GM12878 (cell line): ENCODE data around the gene EEFSEC. TPM values are rescaled to one million over a fixed set of nuclear protein-coding genes. Genes with fewer than 3 reads are reported as not detected.

Experiments
- ATAC-seq: fragments of 200-7000 bp; cut with Tn5 transposase; 3 replicates; pipeline ENCODE4 v1.9.1; 2020; ENCODE audit warnings: mild to moderate bottlenecking, moderate library complexity
- BruUV-seq: library from RNA; stranded (reverse); fragments of 400-500 nt; replicated peaks from 2 replicates; lab custom pipeline; 2021; lab: Mats Ljungman, UMichigan
- CTCF ChIA-PET: fragments of 300-600 bp; sonication (Branson Sonifier 250); formaldehyde crosslinking; extraction: SDS; loops from one replicate; lab custom pipeline; 2021; ENCODE audit warnings: inconsistent platforms; lab: Yijun Ruan, JAX
- POLR2A ChIA-PET: fragments of 350-600 bp; formaldehyde crosslinking; extraction: SDS; loops from one replicate; lab custom pipeline; 2021; ENCODE audit warnings: inconsistent platforms; lab: Charles Lee
- RAD21 ChIA-PET: fragments of 300-600 bp; sonication (Branson Sonifier 250); formaldehyde crosslinking; loops from one replicate; lab custom pipeline; 2023; ENCODE audit warnings: antibody characterized with exemption; ENCODE audit not compliant: unreplicated experiment; lab: Charles Lee
- SMC1A ChIA-PET: fragments of 300-600 bp; sonication (Branson Sonifier 250); formaldehyde crosslinking; loops from one replicate; lab custom pipeline; 2023; ENCODE audit not compliant: unreplicated experiment, uncharacterized antibody; lab: Charles Lee
- DNase-seq: peaks from one replicate; pipeline ENCODE4 v3.0.0-alpha.2; 2011; ENCODE audit warnings: low read depth, low spot score
- FAIRE-seq: peaks from 3 replicates; lab custom pipeline; 2011; peaks lifted over from hg19 to GRCh38; lab: Jason Lieb, UNC
- H2AFZ ChIP-seq: 2 replicates; pipeline ENCODE4 v1.6.0; 2011; ENCODE audit warnings: low read depth, low read length, control low read depth; ENCODE audit not compliant: control insufficient read depth
- H3K27ac ChIP-seq: 2 replicates; pipeline ENCODE4 v1.5.1; 2011; ENCODE audit warnings: control low read depth; ENCODE audit not compliant: control insufficient read depth, insufficient read depth
- H3K27me3 ChIP-seq, 2 experiments: replicated peaks in 1 of 2; 2 replicates each; pipeline versions ENCODE4 v1.6.0 to v1.6.1; 2011; ENCODE audit warnings: low read length in 1 of 2; ENCODE audit not compliant: control insufficient read depth in 2 of 2, insufficient read depth in 2 of 2
- H3K36me3 ChIP-seq, 2 experiments: 2 replicates each; pipeline ENCODE4 v1.5.1; 2011; ENCODE audit warnings: low read length in 1 of 2; ENCODE audit not compliant: control insufficient read depth in 2 of 2, insufficient read depth in 2 of 2
- H3K4me1 ChIP-seq: 2 replicates; pipeline ENCODE4 v1.6.1; 2011; ENCODE audit warnings: mild to moderate bottlenecking, low read length, moderate library complexity, mixed read lengths; ENCODE audit not compliant: control insufficient read depth, insufficient read depth
- H3K4me2 ChIP-seq: 2 replicates; pipeline ENCODE4 v1.6.0; 2011; ENCODE audit warnings: control low read depth; ENCODE audit not compliant: control insufficient read depth, insufficient read depth
- H3K4me3 ChIP-seq: fragments of 200-600 bp; sonication (generic); 2 replicates; pipeline ENCODE4 v1.5.1; 2016
- H3K79me2 ChIP-seq: 2 replicates; pipeline ENCODE4 v1.6.0; 2011; ENCODE audit warnings: low read length; ENCODE audit not compliant: control insufficient read depth, insufficient read depth
- H3K9ac ChIP-seq: 2 replicates; pipeline ENCODE4 v1.8.0; 2011; ENCODE audit warnings: low read length, control low read depth, mixed read lengths; ENCODE audit not compliant: control insufficient read depth, insufficient read depth
- H3K9me3 ChIP-seq: replicated peaks from 3 replicates; pipeline ENCODE4 v1.5.1; 2011; ENCODE audit warnings: mild to moderate bottlenecking, low read length; ENCODE audit not compliant: control insufficient read depth, insufficient read depth
- H4K20me1 ChIP-seq: 2 replicates; pipeline ENCODE4 v1.6.0; 2011; ENCODE audit not compliant: control insufficient read depth, insufficient read depth
- E2F8 ChIP-seq: fragments of 450-650 bp; IDR thresholded peaks from 2 replicates; pipeline ENCODE4 v1.6.1; 2018; ENCODE audit warnings: mild to moderate bottlenecking, low read depth, moderate library complexity; ENCODE audit not compliant: partially characterized antibody
- ELK1 ChIP-seq: IDR thresholded peaks from 2 replicates; pipeline ENCODE4 v1.6.1; 2012; ENCODE audit warnings: low read depth, low read length, improper control_type of control experiment
- ETV6 ChIP-seq, 2 experiments: fragments of 450-650 bp in 1 of 2; IDR thresholded peaks in 1 of 2; conservative IDR thresholded peaks in 1 of 2; 2 replicates each; pipeline ENCODE4 v1.6.1; 2014; ENCODE audit warnings: antibody characterized with exemption in 1 of 2, borderline replicate concordance in 1 of 2, low read depth in 1 of 2, mild to moderate bottlenecking in 1 of 2, moderate library complexity in 1 of 2
- JUNB ChIP-seq: IDR thresholded peaks from 2 replicates; pipeline ENCODE4 v1.6.1; 2016; ENCODE audit warnings: antibody characterized with exemption, mild to moderate bottlenecking
- KDM1A ChIP-seq: fragments of 200-600 bp; sonication (generic); IDR thresholded peaks from 2 replicates; pipeline ENCODE4 v1.6.1; 2016; ENCODE audit warnings: borderline replicate concordance
- MXI1 ChIP-seq: fragments of 150-350 bp; IDR thresholded peaks from 2 replicates; pipeline ENCODE4 v1.6.1; 2011; ENCODE audit warnings: low read depth, mild to moderate bottlenecking, inconsistent platforms, low read length, improper control_type of control experiment
- NFYB ChIP-seq: IDR thresholded peaks from 2 replicates; pipeline ENCODE4 v1.6.1; 2011; ENCODE audit warnings: low read depth, mild to moderate bottlenecking, low read length, improper control_type of control experiment, moderate library complexity; ENCODE audit not compliant: insufficient read depth
- PAX8 ChIP-seq: fragments of 450-650 bp; IDR thresholded peaks from 2 replicates; pipeline ENCODE4 v1.6.1; 2017; ENCODE audit warnings: mild to moderate bottlenecking, moderate library complexity
- POU2F2 ChIP-seq: IDR thresholded peaks from 3 replicates; pipeline ENCODE4 v1.6.1; 2011; ENCODE audit warnings: low read depth, mild to moderate bottlenecking, low read length, borderline replicate concordance
- RB1 ChIP-seq: fragments of 450-650 bp; formaldehyde crosslinking; IDR thresholded peaks from 2 replicates; pipeline ENCODE4 v1.6.1; 2017; ENCODE audit warnings: mild to moderate bottlenecking, borderline replicate concordance
- RELA ChIP-seq: fragments of 450-650 bp; IDR thresholded peaks from 2 replicates; pipeline ENCODE4 v1.8.0; 2014; ENCODE audit warnings: borderline replicate concordance; ENCODE audit not compliant: partially characterized antibody
- WRNIP1 ChIP-seq: IDR thresholded peaks from 2 replicates; pipeline ENCODE4 v1.6.1; 2011; ENCODE audit warnings: low read depth, low read length, improper control_type of control experiment, borderline replicate concordance
- YBX1 ChIP-seq: fragments of 450-650 bp; IDR thresholded peaks from 2 replicates; pipeline ENCODE4 v1.6.1; 2016; ENCODE audit warnings: antibody characterized with exemption
- ZBTB33 ChIP-seq: fragments of 450-650 bp; IDR thresholded peaks from 2 replicates; pipeline ENCODE4 v1.6.1; 2017; ENCODE audit warnings: mild to moderate bottlenecking
- ZNF592 ChIP-seq: fragments of 450-650 bp; IDR thresholded peaks from 2 replicates; pipeline ENCODE4 v1.6.1; 2017; ENCODE audit warnings: mild to moderate bottlenecking, moderate library complexity
- WGBS: methylation state at CpG from one replicate; pipeline ENCODE4 v1.1.6; 2016; ENCODE audit warnings: low lambda C conversion rate; ENCODE audit not compliant: insufficient replicate concordance, insufficient coverage; ENCODE audit errors: missing lambda C conversion rate; 5-methylcytosine and 5-hydroxymethylcytosine counted together
- in situ Hi-C: fragments of 300-500 bp; cut with MboI; formaldehyde crosslinking; loops from 9 replicates; pipeline ENCODE4 v1.14.3; 2018; ENCODE audit warnings: mixed read lengths
- intact Hi-C: fragments of 100-400 bp; cut with micrococcal nuclease; formaldehyde crosslinking; loops from one replicate; pipeline ENCODE4 v1.14.2; 2022; ENCODE audit not compliant: unreplicated experiment
- polyA plus RNA-seq, 11 experiments: library from polyadenylated mRNA; depleted of rRNA in 4 of 11; unstranded in 6 of 11; stranded (reverse) in 5 of 11; fragments of >200 nt; fragmentation: Nextera tagmentation in 4 of 11; fragmentation: Illumina TruSeq in 1 of 11; extraction: Ambion mirVana in 4 of 11; extraction: Trizol in 1 of 11; gene quantifications; 1 replicate in 1 of 11; 2 replicates in 10 of 11; pipeline versions ENCODE4 v1.2.1 to v1.2.3, GENCODE V29; 2011 to 2016; ENCODE audit warnings: inconsistent platforms in 2 of 11, missing spikeins in 2 of 11, low read depth in 1 of 11
- total RNA-seq, 4 experiments: library from RNA; depleted of rRNA in 3 of 4; stranded (reverse); fragments of >200 nt in 3 of 4; fragmentation: Illumina TruSeq in 1 of 4; extraction: Trizol in 1 of 4; gene quantifications; 2 replicates each; pipeline versions ENCODE4 v1.2.1 to v1.2.3, GENCODE V29; 2013 to 2021

The EEFSEC gene
- total and polyA plus RNA-seq, 10 of the 15 experiments (the other 5 are each of a cell fraction or from before 2014, with no cell fraction given): 0.29 to 29.1 (median 16.1) TPM

- H3K27me3 ChIP-seq: no peaks in the 10 kb centered on the region
- H3K4me2 ChIP-seq: no peak overlapping the region
- FAIRE-seq (no peak), ATAC-seq (no peak), DNase-seq (no peak)
- intact Hi-C loops: loop anchor here (10.0 kb wide), 1 partner anchor 267 kb away; the partner anchor contains the start of gene GATA2
- H4K20me1 ChIP-seq: no peaks in the 10 kb centered on the region
- H3K4me3 ChIP-seq: no peak overlapping the region
- no peak overlapping the region for H2AFZ ChIP-seq
- POLR2A ChIA-PET: no interaction called here
- RAD21 ChIA-PET: no interaction called here
- H3K9me3 ChIP-seq: peaks cover 7% of the 10 kb centered on the region; the same call in 2 of the 3 replicates
- H3K36me3 ChIP-seq: no peaks in the 10 kb centered on the region
- no peaks in the 10 kb centered on the region for H3K79me2 ChIP-seq
- BruUV-seq: no TSS peak
- CTCF ChIA-PET: interaction anchor here (0.6 to 2.2 kb wide), 6 partner anchors 15 to 382 kb away, joined by 3 to 8 read pairs (median 4); no protein-coding TSS in a partner anchor
- no peak overlapping the region for H3K27ac ChIP-seq
- 100% methylated on average over 4 of the region's 4 CpGs for WGBS
- SMC1A ChIA-PET: no interaction called here
- in situ Hi-C loops: no loop called here
- no peak overlapping the region for H3K9ac ChIP-seq
- H3K4me1 ChIP-seq: no peaks in the 10 kb centered on the region
- no peak for TF ChIP-seq NFYB
- no peak for TF ChIP-seq KDM1A
- no peak for TF ChIP-seq WRNIP1
- no peak for TF ChIP-seq MXI1
- TF ChIP-seq ZNF592: no peak
- no peak for TF ChIP-seq RELA
- TF ChIP-seq RB1: no peak
- TF ChIP-seq E2F8: no peak
- no peak for TF ChIP-seq YBX1
- TF ChIP-seq POU2F2: no peak
- no peak for TF ChIP-seq ZBTB33
- no peak for TF ChIP-seq ELK1
- TF ChIP-seq ETV6 (conservative IDR thresholded peaks at IDR 0.05 in 1 of 2, IDR thresholded peaks at IDR 0.05 in 1 of 2; ENCODE audit: borderline replicate concordance in 1 of 2, low read depth in 1 of 2): no peak
- TF ChIP-seq PAX8: no peak
- TF ChIP-seq JUNB: no peak
Measured at GRCh38 chr3:128227507-128227906, 74.2 kb downstream of the EEFSEC start.
